Mucosa of stomach (tissue), 1 donor: Measurements from ENCODE around the gene GRN.

Experiments used
- H3K27me3 ChIP-seq: one replicate; pipeline ENCODE4 v1.7.0; 2013; ENCODE audit warnings: mild to moderate bottlenecking, low read length; ENCODE audit not compliant: control insufficient read depth, insufficient read depth
- H3K36me3 ChIP-seq: one replicate; pipeline ENCODE4 v1.7.0; 2013; ENCODE audit warnings: low read length; ENCODE audit not compliant: control insufficient read depth, insufficient read depth
- H3K4me1 ChIP-seq: one replicate; pipeline ENCODE4 v1.7.0; 2013; ENCODE audit warnings: mild to moderate bottlenecking, low read length; ENCODE audit not compliant: control insufficient read depth, insufficient read depth
- H3K4me3 ChIP-seq: one replicate; pipeline ENCODE4 v1.7.0; 2013; ENCODE audit warnings: low read length
- H3K9ac ChIP-seq: one replicate; pipeline ENCODE4 v1.7.0; 2013; ENCODE audit warnings: mild to moderate bottlenecking, low read length, moderate library complexity
- H3K9me3 ChIP-seq: one replicate; pipeline ENCODE4 v1.7.0; 2013; ENCODE audit warnings: mild to moderate bottlenecking, low read length, moderate library complexity; ENCODE audit not compliant: control insufficient read depth
- donor health status: Pancreatic carcinoma.

Gene GRN

GRCh38 chr17:44344939-44345453 lies at the start of gene GRN:
TSS of gene GRN (plus strand) at chr17:44345302. CDS start at chr17:44349165, 3,863 bp downstream.
- Histone ChIP-seq H3K9ac (peak within 1 kb of the TSS; percentile 96), H3K36me3 (no peaks in the 10 kb centered on the region), H3K4me3 (peak within 1 kb of the TSS; percentile 88), H3K9me3 (no peaks in the 10 kb centered on the region), H3K4me1 (peaks cover 15% of the 10 kb centered on the region), H3K27me3 (no peaks in the 10 kb centered on the region)

- no peaks in the 10 kb centered on the region for H3K36me3 ChIP-seq
- H3K27me3 ChIP-seq, result no peaks in the 10 kb centered on the region
These were observed 47.1 kb upstream of the GRN start for GRCh38 chr17:44297975-44298374.

GRCh38 chr17:44304651-44305050 lies 40.5 kb upstream of the GRN start:
- no peaks in the 10 kb centered on the region for H3K36me3 ChIP-seq

More at GRCh38 chr17:44297975-44298374, 47.1 kb upstream of the GRN start:
- Histone ChIP-seq H3K9me3 (no peaks in the 10 kb centered on the region), H3K9ac (no peak overlapping the region), H3K4me1 (no peaks in the 10 kb centered on the region), H3K4me3 (no peak overlapping the region)

GRCh38 chr17:44307387-44308186 lies 37.5 kb upstream of the GRN start:
- Histone ChIP-seq H3K9ac (peak overlapping the region; percentile 5), H3K27me3 (peaks cover 31% of the 10 kb centered on the region), H3K36me3 (no peaks in the 10 kb centered on the region), H3K4me3 (no peak overlapping the region), H3K4me1 (peaks cover 6% of the 10 kb centered on the region), H3K9me3 (no peaks in the 10 kb centered on the region)

More at GRCh38 chr17:44304651-44305050, 40.5 kb upstream of the GRN start:
- H3K9ac ChIP-seq, result no peak overlapping the region
- peaks cover 6% of the 10 kb centered on the region for H3K4me1 ChIP-seq
- peaks cover 19% of the 10 kb centered on the region for H3K27me3 ChIP-seq
- no peak overlapping the region for H3K4me3 ChIP-seq
- no peaks in the 10 kb centered on the region for H3K9me3 ChIP-seq

GRCh38 chr17:44308320-44308818 lies 36.7 kb upstream of the GRN start, which contains the start of gene RUNDC3A:
TSS of gene RUNDC3A (plus strand) at chr17:44308601. CDS start at chr17:44308833, 232 bp downstream.
- H3K4me3 ChIP-seq, result no peak within 1 kb of the TSS
- peak within 1 kb of the TSS; percentile 5 for H3K9ac ChIP-seq

GRCh38 chr17:44308865-44309264 lies 36.2 kb upstream of the GRN start:
- peaks cover 6% of the 10 kb centered on the region for H3K4me1 ChIP-seq
- no peaks in the 10 kb centered on the region for H3K9me3 ChIP-seq
- H3K9ac ChIP-seq, result no peak overlapping the region
- H3K4me3 ChIP-seq, result no peak overlapping the region
- peaks cover 36% of the 10 kb centered on the region for H3K27me3 ChIP-seq
- H3K36me3 ChIP-seq, result no peaks in the 10 kb centered on the region

More at GRCh38 chr17:44308320-44308818, 36.7 kb upstream of the GRN start, which contains the start of gene RUNDC3A:
- no peaks in the 10 kb centered on the region for H3K36me3 ChIP-seq
- H3K9me3 ChIP-seq, result no peaks in the 10 kb centered on the region
- H3K27me3 ChIP-seq, result peaks cover 34% of the 10 kb centered on the region
- H3K4me1 ChIP-seq, result peaks cover 6% of the 10 kb centered on the region

GRCh38 chr17:44309472-44309871 lies 35.6 kb upstream of the GRN start:
- H3K27me3 ChIP-seq, result peaks cover 42% of the 10 kb centered on the region
- H3K4me3 ChIP-seq, result no peak overlapping the region
- no peaks in the 10 kb centered on the region for H3K36me3 ChIP-seq
- no peak overlapping the region for H3K9ac ChIP-seq
- no peaks in the 10 kb centered on the region for H3K9me3 ChIP-seq
- peaks cover 6% of the 10 kb centered on the region for H3K4me1 ChIP-seq

GRCh38 chr17:44310188-44310587 lies 34.9 kb upstream of the GRN start:
- Histone ChIP-seq H3K9ac (no peak overlapping the region), H3K4me1 (peaks cover 10% of the 10 kb centered on the region), H3K4me3 (no peak overlapping the region), H3K36me3 (no peaks in the 10 kb centered on the region), H3K9me3 (no peaks in the 10 kb centered on the region), H3K27me3 (peaks cover 48% of the 10 kb centered on the region)

DNA sequence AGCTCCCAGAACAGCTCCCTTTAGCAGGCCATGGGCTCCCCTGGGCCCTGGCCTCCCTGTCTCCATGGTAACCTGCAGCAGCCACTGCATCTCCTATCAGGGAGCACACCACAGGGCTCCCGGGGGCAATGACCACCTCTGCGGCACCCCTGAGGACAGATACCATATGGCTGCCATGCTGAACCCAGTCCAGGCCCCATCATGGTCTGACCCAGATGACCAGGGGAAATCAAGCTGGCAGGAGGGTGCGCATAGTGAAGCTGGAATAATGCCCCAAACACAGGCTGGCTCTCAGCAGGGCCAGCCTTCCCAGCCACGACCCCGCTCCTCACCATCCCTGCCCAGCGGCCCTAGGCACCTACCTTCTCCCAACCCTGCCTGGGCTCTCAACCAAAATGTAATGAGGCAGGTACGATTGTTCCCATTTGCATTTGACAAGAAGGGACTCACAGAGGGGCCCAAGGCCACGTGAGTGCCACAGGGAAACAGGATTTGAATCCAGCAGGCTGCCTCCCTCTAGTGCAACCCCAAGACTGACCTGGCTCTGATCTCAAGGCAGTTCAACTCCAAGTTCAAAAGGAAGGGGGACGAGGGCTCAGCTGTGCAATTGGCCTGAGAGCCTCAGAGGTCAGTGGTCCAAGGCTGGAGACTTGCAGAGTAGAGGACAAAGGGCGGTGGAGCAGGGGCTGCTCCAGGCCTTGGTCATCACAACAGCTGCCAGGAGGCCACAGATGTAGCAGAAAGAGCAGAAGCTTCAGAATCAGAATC lies 34.3 kb upstream of the GRN start:
- Histone ChIP-seq H3K9me3 (no peaks in the 10 kb centered on the region), H3K36me3 (no peaks in the 10 kb centered on the region), H3K4me3 (no peak overlapping the region), H3K9ac (no peak overlapping the region), H3K4me1 (peaks cover 12% of the 10 kb centered on the region), H3K27me3 (peaks cover 52% of the 10 kb centered on the region)

DNA sequence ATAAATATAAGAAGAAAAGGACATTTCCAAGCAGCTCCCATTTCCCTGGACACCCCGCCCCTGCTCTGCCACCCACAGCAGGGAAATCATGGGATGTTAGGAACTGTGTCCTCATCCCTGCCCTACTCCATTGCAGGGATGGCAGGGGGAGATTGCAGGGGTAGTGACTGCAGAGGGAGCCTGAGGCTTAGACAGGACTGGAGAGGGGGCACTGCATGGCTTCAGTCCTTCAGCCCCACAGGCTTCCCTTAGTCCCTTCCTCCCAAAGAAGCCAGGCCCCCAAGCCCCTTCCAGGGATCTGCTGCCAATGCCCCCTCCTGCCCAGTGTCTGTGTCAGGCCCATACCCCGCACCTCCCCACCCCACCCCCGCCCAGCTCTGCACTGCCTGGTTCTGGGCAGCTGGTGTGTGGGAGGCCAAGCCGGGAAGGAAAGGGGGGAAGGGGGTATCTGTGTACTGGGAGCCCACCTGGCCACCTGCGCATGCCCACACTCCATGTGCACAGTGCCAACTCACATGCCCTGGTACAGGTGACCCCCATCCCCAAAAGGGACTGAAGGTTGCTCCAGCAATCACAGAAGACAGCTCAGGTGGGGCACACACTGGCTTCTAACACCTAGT lies 33.4 kb upstream of the GRN start:
- no peak overlapping the region for H3K4me3 ChIP-seq

GRCh38 chr17:44312396-44313104 lies 32.6 kb upstream of the GRN start:
- peaks cover 14% of the 10 kb centered on the region for H3K4me1 ChIP-seq
- peaks cover 63% of the 10 kb centered on the region for H3K27me3 ChIP-seq
- no peaks in the 10 kb centered on the region for H3K36me3 ChIP-seq
- no peak overlapping the region for H3K4me3 ChIP-seq
- H3K9me3 ChIP-seq, result no peaks in the 10 kb centered on the region
- H3K9ac ChIP-seq, result no peak overlapping the region

More for the DNA sequence above, 33.4 kb upstream of the GRN start:
- Histone ChIP-seq H3K36me3 (no peaks in the 10 kb centered on the region), H3K9ac (no peak overlapping the region), H3K27me3 (peaks cover 61% of the 10 kb centered on the region), H3K9me3 (no peaks in the 10 kb centered on the region), H3K4me1 (peaks cover 18% of the 10 kb centered on the region)
